ENCODE measurements around the gene PCID2. TPM values are rescaled to one million over a fixed set of nuclear protein-coding genes. Genes with fewer than 3 reads are reported as not detected.

The PCID2 gene
- total and polyA plus RNA-seq, 2 of the 13 experiments (the other 11 are each of a cell fraction or from before 2014, with no cell fraction given) = 65.0 to 111 TPM

- TF ChIP-seq ZNF407 (CRISPR knock-in tag; IDR thresholded peaks at IDR 0.05; ENCODE audit: not compliant biosample characterization) (peak; percentile 2), ZNF737 (CRISPR knock-in tag; IDR thresholded peaks at IDR 0.05; ENCODE audit: borderline replicate concordance) (no peak), CREM (IDR thresholded peaks at IDR 0.05) (no peak), CREM (CRISPR knock-in tag; IDR thresholded peaks at IDR 0.05) (no peak), NCOA5 (CRISPR knock-in tag; IDR thresholded peaks at IDR 0.05) (no peak), MLX (CRISPR knock-in tag; IDR thresholded peaks at IDR 0.05) (peak; percentile 84), ZNF781 (CRISPR knock-in tag; IDR thresholded peaks at IDR 0.05; ENCODE audit: borderline replicate concordance, not compliant biosample characterization) (no peak), ZNF337 (CRISPR knock-in tag; IDR thresholded peaks at IDR 0.05; ENCODE audit: borderline replicate concordance, low read depth) (no peak), TEAD2 (CRISPR knock-in tag; IDR thresholded peaks at IDR 0.05) (no peak), MBD4 (IDR thresholded peaks at IDR 0.05; ENCODE audit: borderline replicate concordance, low read length) (peak; percentile 7; the same call in 1 of the 2 replicates), ZNF644 (CRISPR knock-in tag; IDR thresholded peaks at IDR 0.05; ENCODE audit: low read depth) (no peak), ZBTB2 (CRISPR knock-in tag; IDR thresholded peaks at IDR 0.05; ENCODE audit: low read depth) (no peak), TARDBP (CRISPR knock-in tag; IDR thresholded peaks at IDR 0.05) (peak; percentile 4; the same call in 1 of the 2 replicates), ZSCAN12 (CRISPR knock-in tag; IDR thresholded peaks at IDR 0.05) (no peak), HDAC2 (CRISPR knock-in tag; IDR thresholded peaks at IDR 0.05) (peak; percentile 42; the same call in 1 of the 2 replicates), ISL2 (CRISPR knock-in tag; IDR thresholded peaks at IDR 0.05) (no peak), ZNF792 (CRISPR knock-in tag; IDR thresholded peaks at IDR 0.05) (no peak), JARID2 (CRISPR knock-in tag; IDR thresholded peaks at IDR 0.05; ENCODE audit: insufficient replicate concordance) (no peak), IRX3 (CRISPR knock-in tag; IDR thresholded peaks at IDR 0.05; ENCODE audit: borderline replicate concordance, low read depth) (no peak), ZNF205 (CRISPR knock-in tag; IDR thresholded peaks at IDR 0.05) (peak; percentile 3; the same call in 1 of the 2 replicates), ZNF3 (CRISPR knock-in tag; IDR thresholded peaks at IDR 0.05) (no peak), NR2F1 (CRISPR knock-in tag; IDR thresholded peaks at IDR 0.05) (peak in 1 of 2 experiments; percentile 78; a peak in 3 of 4 replicates), ZNF484 (CRISPR knock-in tag; IDR thresholded peaks at IDR 0.05; ENCODE audit: borderline replicate concordance, low read depth) (no peak)
Measured at GRCh38 chr13:113139577-113139976, 68.9 kb downstream of the PCID2 start (continued).

Data from HepG2 (cell line).